H9 (cell line): Measurements from ENCODE around the gene FAM83F. TPM values are rescaled to one million over a fixed set of nuclear protein-coding genes. Genes with fewer than 3 reads are reported as not detected.
A peak's percentile ranks its signal among the peaks of the same experiment; 100 is the strongest.

Source experiments
- DNase-seq: peaks from one replicate; pipeline ENCODE4 v3.0.0-alpha.2; 2017
- H2AFZ ChIP-seq: one replicate; pipeline ENCODE4 v1.6.1; 2013; ENCODE audit warnings: mild to moderate bottlenecking, low read length, control low read depth, moderate library complexity
- H2AK5ac ChIP-seq: 2 replicates; pipeline ENCODE4 v1.6.1; 2013; ENCODE audit warnings: low read length, control low read depth, mixed read lengths; ENCODE audit not compliant: insufficient read length
- H2BK120ac ChIP-seq: one replicate; pipeline ENCODE4 v1.6.1; 2013; ENCODE audit warnings: low read depth, mild to moderate bottlenecking, low read length, control low read depth, inconsistent platforms; ENCODE audit not compliant: poor library complexity, severe bottlenecking
- H2BK12ac ChIP-seq: 2 replicates; pipeline ENCODE4 v1.6.1; 2013; ENCODE audit warnings: low read length, control low read depth, mixed read lengths, low read depth; ENCODE audit not compliant: insufficient read length
- H2BK15ac ChIP-seq: 2 replicates; pipeline ENCODE4 v1.6.1; 2013; ENCODE audit warnings: low read depth, low read length, control low read depth
- H2BK20ac ChIP-seq: one replicate; pipeline ENCODE4 v1.6.1; 2013; ENCODE audit warnings: low read depth, mild to moderate bottlenecking, low read length, control low read depth, inconsistent platforms; ENCODE audit not compliant: poor library complexity, severe bottlenecking
- H2BK5ac ChIP-seq: 2 replicates; pipeline ENCODE4 v1.6.1; 2013; ENCODE audit warnings: low read length, control low read depth, mixed read lengths; ENCODE audit not compliant: insufficient read length
- H3K14ac ChIP-seq: 2 replicates; pipeline ENCODE4 v1.6.1; 2013; ENCODE audit warnings: low read length, control low read depth; ENCODE audit not compliant: insufficient read depth
- H3K18ac ChIP-seq: 2 replicates; pipeline ENCODE4 v1.6.1; 2013; ENCODE audit warnings: low read depth, mild to moderate bottlenecking, mixed read lengths, low read length, control low read depth; ENCODE audit not compliant: insufficient read length
- H3K23ac ChIP-seq: 2 replicates; pipeline ENCODE4 v1.6.1; 2013; ENCODE audit warnings: low read length, control low read depth, mixed read lengths, low read depth; ENCODE audit not compliant: insufficient read length
- H3K23me2 ChIP-seq: 2 replicates; pipeline ENCODE4 v1.6.1; 2013; ENCODE audit warnings: low read depth, mild to moderate bottlenecking, mixed read lengths, low read length, control low read depth; ENCODE audit not compliant: insufficient read length, poor library complexity, severe bottlenecking
- H3K27ac ChIP-seq: 2 replicates; pipeline ENCODE4 v1.5.1; 2013; ENCODE audit warnings: low read length, control low read depth, mixed read lengths, low read depth; ENCODE audit not compliant: insufficient read length
- H3K27me3 ChIP-seq: 2 replicates; pipeline ENCODE4 v1.6.1; 2013; ENCODE audit warnings: low read length, control low read depth, inconsistent platforms; ENCODE audit not compliant: insufficient read depth
- H3K4ac ChIP-seq: 2 replicates; pipeline ENCODE4 v1.6.1; 2013; ENCODE audit warnings: low read depth, mild to moderate bottlenecking, control low read depth, inconsistent platforms, low read length, moderate library complexity
- H3K4me1 ChIP-seq: 2 replicates; pipeline ENCODE4 v1.6.1; 2013; ENCODE audit warnings: low read length, control low read depth, inconsistent platforms; ENCODE audit not compliant: insufficient read depth
- H3K4me2 ChIP-seq: 2 replicates; pipeline ENCODE4 v1.6.1; 2013; ENCODE audit warnings: low read length, control low read depth, mixed read lengths; ENCODE audit not compliant: insufficient read length, insufficient read depth
- H3K56ac ChIP-seq: 2 replicates; pipeline ENCODE4 v1.6.1; 2013; ENCODE audit warnings: low read depth, mild to moderate bottlenecking, mixed read lengths, low read length, control low read depth; ENCODE audit not compliant: insufficient read length
- H3K79me1 ChIP-seq: 2 replicates; pipeline ENCODE4 v1.6.1; 2013; ENCODE audit warnings: low read depth, mild to moderate bottlenecking, moderate library complexity, low read length, control low read depth, inconsistent platforms; ENCODE audit not compliant: insufficient read depth, poor library complexity, severe bottlenecking
- H3K79me2 ChIP-seq: 2 replicates; pipeline ENCODE4 v1.6.1; 2013; ENCODE audit warnings: low read length, control low read depth, inconsistent platforms; ENCODE audit not compliant: insufficient read depth
- H3K9ac ChIP-seq: 2 replicates; pipeline ENCODE4 v1.6.1; 2013; ENCODE audit warnings: low read length, control low read depth, mixed read lengths; ENCODE audit not compliant: insufficient read length; ENCODE audit errors: extremely low read depth
- H3K9me3 ChIP-seq: one replicate; pipeline ENCODE4 v1.6.1; 2013; ENCODE audit warnings: low read depth, low read length, inconsistent platforms; ENCODE audit not compliant: control insufficient read depth
- H3T11ph ChIP-seq: one replicate; pipeline ENCODE4 v1.6.1; 2013; ENCODE audit warnings: mild to moderate bottlenecking, low read length, control low read depth, inconsistent platforms
- H4K20me1 ChIP-seq: one replicate; pipeline ENCODE4 v1.6.1; 2013; ENCODE audit not compliant: control insufficient read depth, insufficient read length, insufficient read depth
- H4K5ac ChIP-seq: 2 replicates; pipeline ENCODE4 v1.6.1; 2013; ENCODE audit warnings: low read depth, mild to moderate bottlenecking, mixed read lengths, low read length, control low read depth; ENCODE audit not compliant: insufficient read length
- H4K8ac ChIP-seq: replicated peaks from 2 replicates; pipeline ENCODE4 v1.6.1; 2013; ENCODE audit warnings: low read length, control low read depth, mixed read lengths, low read depth; ENCODE audit not compliant: insufficient read length
- H4K91ac ChIP-seq: 2 replicates; pipeline ENCODE4 v1.6.1; 2013; ENCODE audit warnings: low read depth, mild to moderate bottlenecking, moderate library complexity, mixed read lengths, low read length, control low read depth; ENCODE audit not compliant: insufficient read length
- H3K27ac Mint-ChIP-seq, 3 experiments: 2 replicates in 2 of 3; 3 replicates in 1 of 3; pipeline ENCODE4 v1.8.0; 2020 to 2021; ENCODE audit warnings: mixed read lengths in 3 of 3, mild to moderate bottlenecking in 1 of 3, moderate library complexity in 1 of 3
- H3K27me3 Mint-ChIP-seq: 2 replicates; pipeline ENCODE4 v1.8.0; 2021; ENCODE audit warnings: low read depth, mild to moderate bottlenecking, moderate library complexity, mixed read lengths
- H3K36me3 Mint-ChIP-seq, 3 experiments: 2 replicates in 2 of 3; 3 replicates in 1 of 3; pipeline ENCODE4 v1.8.0; 2020 to 2021; ENCODE audit warnings: low read depth in 3 of 3, mixed read lengths in 3 of 3; ENCODE audit not compliant: insufficient read depth in 1 of 3
- H3K4me1 Mint-ChIP-seq, 2 experiments: 2 replicates each; pipeline ENCODE4 v1.8.0; 2020; ENCODE audit warnings: mixed read lengths in 2 of 2
- H3K4me3 Mint-ChIP-seq, 2 experiments: 2 replicates in 1 of 2; 3 replicates in 1 of 2; pipeline ENCODE4 v1.8.0; 2020 to 2021; ENCODE audit warnings: mild to moderate bottlenecking in 2 of 2, mixed read lengths in 2 of 2, moderate library complexity in 1 of 2
- H3K9me3 Mint-ChIP-seq, 2 experiments: 2 replicates in 1 of 2; 3 replicates in 1 of 2; pipeline ENCODE4 v1.8.0; 2020; ENCODE audit warnings: mild to moderate bottlenecking in 2 of 2, mixed read lengths in 2 of 2, moderate library complexity in 1 of 2
- WGBS: extraction: QIAGEN DNeasy Blood & Tissue Kit; methylation state at CpG from one replicate; pipeline ENCODE4 v1.1.7; 2013; ENCODE audit warnings: missing lambda C conversion rate, low lambda C conversion rate, mixed read lengths; ENCODE audit not compliant: insufficient read length; ENCODE audit errors: extremely low coverage; 5-methylcytosine and 5-hydroxymethylcytosine counted together
- total RNA-seq: library from RNA; stranded (reverse); gene quantifications from 2 replicates; pipeline ENCODE4 v1.2.1, GENCODE V29; 2021
- TF ChIP-seq, protein P1 (sequence below): fragments of 200-600 bp; sonication (generic); conservative IDR thresholded peaks from 3 replicates; pipeline ENCODE4 v1.8.0; 2021; ENCODE audit warnings: antibody characterized with exemption, mild to moderate bottlenecking

Gene FAM83F
- total RNA-seq, 1 experiment from 2014 or later = 17.4 TPM

DNA sequence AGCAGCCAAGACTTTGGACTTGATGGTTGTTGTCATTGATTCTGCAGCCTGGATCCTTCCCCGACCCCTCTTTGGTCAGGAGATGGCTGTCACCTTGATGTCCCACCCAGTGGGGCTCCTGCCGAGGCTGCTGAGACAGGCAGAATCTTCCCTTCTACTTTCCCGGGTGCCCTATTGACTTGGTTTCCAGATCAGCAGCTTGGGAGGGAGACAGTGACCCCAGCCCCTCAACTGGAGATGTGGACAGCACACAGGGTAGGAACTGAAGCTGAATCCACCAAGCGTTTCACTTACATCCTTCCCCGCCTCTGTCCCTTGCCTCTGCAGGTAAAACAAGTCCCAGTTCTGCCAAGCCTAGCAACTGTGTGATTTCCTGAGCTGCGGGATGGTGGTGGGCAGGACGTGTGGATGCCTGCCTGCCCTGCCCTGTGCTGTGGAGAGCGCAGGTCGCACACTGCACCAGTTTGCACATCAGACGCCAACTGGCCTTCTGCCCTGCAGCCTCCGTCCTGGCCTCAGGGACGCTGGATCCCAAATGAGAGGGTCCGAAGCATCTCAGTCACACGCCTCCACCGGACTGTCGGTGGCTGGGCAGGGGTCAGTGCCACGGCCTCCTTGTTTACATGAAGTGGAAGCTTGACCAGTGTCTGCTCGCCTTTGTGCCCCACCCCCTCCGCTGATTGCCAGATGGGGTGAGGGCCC is 34.6 kb downstream of the FAM83F start:
- H3K18ac ChIP-seq = no peak overlapping the region
- DNase-seq = no peak

More for the DNA sequence above, 34.6 kb downstream of the FAM83F start:
- Histone ChIP-seq H4K8ac (no peak overlapping the region), H2AFZ (no peak overlapping the region), H3K4me2 (no peak overlapping the region), H2BK15ac (no peak overlapping the region), H3K23ac (no peak overlapping the region), H3K4ac (no peak overlapping the region), H3K23me2 (no peaks in the 10 kb centered on the region), H2BK120ac (no peak overlapping the region), H3T11ph (no peak overlapping the region), H3K9ac (no peak overlapping the region), H3K9me3 (no peaks in the 10 kb centered on the region), H3K27ac (no peak overlapping the region), H3K4me1 (no peaks in the 10 kb centered on the region), H2BK12ac (no peak overlapping the region), H3K14ac (no peak overlapping the region), H4K5ac (no peak overlapping the region), H3K79me2 (no peaks in the 10 kb centered on the region), H4K20me1 (peaks cover 2% of the 10 kb centered on the region), H3K27me3 (no peaks in the 10 kb centered on the region), H3K56ac (no peak overlapping the region), H2AK5ac (no peak overlapping the region), H4K91ac (no peak overlapping the region), H2BK20ac (no peak overlapping the region), H2BK5ac (peak overlapping the region; percentile 74), H3K79me1 (no peaks in the 10 kb centered on the region)
- WGBS = no CpG with 5 or more reads among the region's 19 CpGs
- Mint-ChIP-seq H3K4me3 (no peak overlapping the region), H3K27ac (no peak overlapping the region; a peak in 2 of 7 replicates), H3K4me1 (peaks cover 13 to 15% of the 10 kb centered on the region in 2 experiments), H3K36me3 (no peaks in the 10 kb centered on the region; a peak in 4 of 7 replicates), H3K27me3 (no peaks in the 10 kb centered on the region; the same call in 1 of the 2 replicates), H3K9me3 (no peaks in the 10 kb centered on the region)
- TF ChIP-seq, protein P1, sequence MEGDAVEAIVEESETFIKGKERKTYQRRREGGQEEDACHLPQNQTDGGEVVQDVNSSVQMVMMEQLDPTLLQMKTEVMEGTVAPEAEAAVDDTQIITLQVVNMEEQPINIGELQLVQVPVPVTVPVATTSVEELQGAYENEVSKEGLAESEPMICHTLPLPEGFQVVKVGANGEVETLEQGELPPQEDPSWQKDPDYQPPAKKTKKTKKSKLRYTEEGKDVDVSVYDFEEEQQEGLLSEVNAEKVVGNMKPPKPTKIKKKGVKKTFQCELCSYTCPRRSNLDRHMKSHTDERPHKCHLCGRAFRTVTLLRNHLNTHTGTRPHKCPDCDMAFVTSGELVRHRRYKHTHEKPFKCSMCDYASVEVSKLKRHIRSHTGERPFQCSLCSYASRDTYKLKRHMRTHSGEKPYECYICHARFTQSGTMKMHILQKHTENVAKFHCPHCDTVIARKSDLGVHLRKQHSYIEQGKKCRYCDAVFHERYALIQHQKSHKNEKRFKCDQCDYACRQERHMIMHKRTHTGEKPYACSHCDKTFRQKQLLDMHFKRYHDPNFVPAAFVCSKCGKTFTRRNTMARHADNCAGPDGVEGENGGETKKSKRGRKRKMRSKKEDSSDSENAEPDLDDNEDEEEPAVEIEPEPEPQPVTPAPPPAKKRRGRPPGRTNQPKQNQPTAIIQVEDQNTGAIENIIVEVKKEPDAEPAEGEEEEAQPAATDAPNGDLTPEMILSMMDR = no peak
